Activated CD4-positive, alpha-beta memory T cell treated with anti-CD3 and anti-CD28 coated beads for 36 hours (primary cell): ENCODE results near the gene KLHDC2. TPM values are rescaled to one million over a fixed set of nuclear protein-coding genes. Genes with fewer than 3 reads are reported as not detected.
A peak's percentile ranks its signal among the peaks of the same experiment; 100 is the strongest.
"Not testable (repeated sequence)": the region's sequence is repeated elsewhere in the genome, so short reads cannot be mapped to it uniquely, and the experiment has no call there.

Source experiments
- CTCF ChIA-PET: fragments of 350-600 bp; sonication (Branson Sonifier 250); formaldehyde crosslinking; loops from one replicate; lab custom pipeline; 2021; ENCODE audit warnings: antibody characterized with exemption, inconsistent platforms; lab: Charles Lee
- POLR2A ChIA-PET: fragments of 350-600 bp; sonication (Branson Sonifier 250); formaldehyde crosslinking; loops from one replicate; lab custom pipeline; 2021; ENCODE audit warnings: antibody characterized with exemption; lab: Charles Lee
- DNase-seq: peaks from one replicate; pipeline ENCODE4 v3.0.0-alpha.2; 2020
- H3K27ac Mint-ChIP-seq: one replicate; pipeline ENCODE4 v1.8.0; 2021; ENCODE audit warnings: mixed read lengths
- H3K27me3 Mint-ChIP-seq: one replicate; pipeline ENCODE4 v1.8.0; 2021; ENCODE audit warnings: mixed read lengths
- H3K36me3 Mint-ChIP-seq: one replicate; pipeline ENCODE4 v1.8.0; 2021; ENCODE audit warnings: mixed read lengths
- H3K4me1 Mint-ChIP-seq: one replicate; pipeline ENCODE4 v1.8.0; 2021; ENCODE audit warnings: low read depth, mixed read lengths
- H3K4me3 Mint-ChIP-seq: one replicate; pipeline ENCODE4 v1.8.0; 2021; ENCODE audit warnings: mild to moderate bottlenecking, mixed read lengths
- H3K9me3 Mint-ChIP-seq: one replicate; pipeline ENCODE4 v1.8.0; 2021; ENCODE audit warnings: mixed read lengths
- intact Hi-C: fragments of 100-400 bp; cut with micrococcal nuclease; formaldehyde crosslinking; loops from one replicate; pipeline ENCODE4 v1.15.1; 2023
- total RNA-seq, 2 experiments: library from RNA; stranded (reverse); gene quantifications; one replicate each; pipeline ENCODE4 v1.2.3, GENCODE V29; 2021

KLHDC2 gene
- total RNA-seq, 2 experiments from 2014 or later = 27.8 to 28.2 TPM

DNA sequence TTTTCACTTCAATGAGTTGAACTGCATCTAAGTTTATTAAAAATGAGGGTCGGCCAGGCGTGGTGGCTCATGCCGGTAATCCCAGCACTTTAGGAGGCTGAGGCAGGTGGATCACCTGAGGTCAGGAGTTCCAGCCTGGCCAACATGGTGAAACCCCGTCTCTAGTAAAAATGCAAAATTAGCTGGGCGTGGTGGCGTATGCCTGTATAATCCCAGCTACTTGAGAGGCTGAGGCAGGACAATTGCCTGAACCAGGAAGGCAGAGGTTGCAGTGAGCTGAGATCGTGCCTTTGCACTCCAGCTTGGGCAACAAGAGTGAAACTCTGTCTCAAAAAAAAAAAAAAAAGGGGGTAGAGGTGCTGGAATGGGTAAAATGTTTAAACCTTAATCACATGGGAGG lies 13.1 kb downstream of the KLHDC2 start:
- CTCF ChIA-PET = interaction anchor here (1.3 to 1.6 kb wide), 2 partner anchors 71 to 147 kb away, joined by 3 to 5 read pairs; partner anchors contain the start of gene NEMF
- Mint-ChIP-seq H3K27ac (peak overlapping the region; percentile 6), H3K36me3 (peaks cover 33% of the 10 kb centered on the region)
- H3K4me3 Mint-ChIP-seq, intact Hi-C loops, H3K9me3 Mint-ChIP-seq, H3K27me3 Mint-ChIP-seq, POLR2A ChIA-PET, H3K4me1 Mint-ChIP-seq, DNase-seq: not testable (repeated sequence)

DNA sequence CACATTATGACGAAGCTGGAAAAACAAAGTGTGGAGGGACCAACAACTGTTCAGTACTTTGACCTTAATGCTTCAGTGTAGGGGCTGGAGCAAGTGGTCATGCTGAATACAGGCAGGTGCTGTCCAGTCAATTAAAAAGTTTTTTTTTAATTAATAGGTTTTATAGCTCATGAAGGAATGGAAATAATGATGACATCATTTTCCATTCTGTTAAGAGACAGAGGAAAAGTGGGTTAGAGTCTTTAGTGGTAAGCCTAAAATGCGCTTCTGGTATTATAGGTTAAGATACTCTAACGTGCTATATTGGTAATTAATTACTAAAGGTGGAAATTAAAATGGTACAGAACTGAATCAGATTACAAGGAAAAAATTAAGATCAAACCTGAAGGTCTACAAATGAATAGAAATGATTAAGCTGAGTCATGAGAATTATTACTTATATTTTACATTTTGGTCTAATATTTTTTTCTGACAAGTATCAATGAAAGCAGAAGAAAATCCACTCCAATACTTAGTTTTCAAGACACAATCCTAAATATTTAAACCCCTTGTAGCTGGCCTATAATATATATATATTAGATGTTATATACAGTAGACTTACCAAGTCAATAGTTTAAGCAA lies 15.6 kb downstream of the KLHDC2 start:
- intact Hi-C loops = no loop called here
- CTCF ChIA-PET = interaction anchor here (0.6 kb wide), 1 partner anchor 16 kb away, joined by 3 read pairs; the partner anchor contains the start of gene KLHDC2
- no peak for DNase-seq
- no peaks in the 10 kb centered on the region for H3K27me3 Mint-ChIP-seq
- H3K4me1 Mint-ChIP-seq = no peaks in the 10 kb centered on the region
- H3K36me3 Mint-ChIP-seq = peaks cover 37% of the 10 kb centered on the region
- H3K4me3 Mint-ChIP-seq = no peak overlapping the region
- POLR2A ChIA-PET = no interaction called here
- no peak overlapping the region for H3K27ac Mint-ChIP-seq
- H3K9me3 Mint-ChIP-seq = no peaks in the 10 kb centered on the region

DNA sequence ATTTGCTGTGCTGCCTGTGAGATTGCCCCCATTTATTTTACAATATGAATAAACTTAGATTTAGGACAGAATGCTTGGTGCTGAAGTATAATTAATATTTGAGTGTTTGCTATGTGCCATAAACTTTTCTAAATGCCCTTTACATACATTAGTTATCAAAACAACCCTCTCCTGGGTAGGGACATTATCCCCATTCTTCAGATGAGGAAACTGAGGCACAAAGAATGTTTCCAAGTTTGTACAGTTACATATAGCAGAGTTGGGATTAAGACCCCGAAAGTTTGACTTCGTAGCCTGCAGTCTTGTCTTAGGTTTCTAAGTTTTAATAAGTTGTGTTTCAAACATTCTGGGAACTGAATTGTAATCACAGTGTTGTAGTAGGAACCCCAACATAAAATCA lies 18.4 kb downstream of the KLHDC2 start:
- Mint-ChIP-seq H3K9me3 (no peaks in the 10 kb centered on the region), H3K4me3 (no peak overlapping the region), H3K4me1 (no peaks in the 10 kb centered on the region), H3K27me3 (no peaks in the 10 kb centered on the region), H3K36me3 (peaks cover 40% of the 10 kb centered on the region), H3K27ac (no peak overlapping the region)
- ChIA-PET CTCF (no interaction called here), POLR2A (no interaction called here)
- intact Hi-C loops = no loop called here
- no peak for DNase-seq

DNA sequence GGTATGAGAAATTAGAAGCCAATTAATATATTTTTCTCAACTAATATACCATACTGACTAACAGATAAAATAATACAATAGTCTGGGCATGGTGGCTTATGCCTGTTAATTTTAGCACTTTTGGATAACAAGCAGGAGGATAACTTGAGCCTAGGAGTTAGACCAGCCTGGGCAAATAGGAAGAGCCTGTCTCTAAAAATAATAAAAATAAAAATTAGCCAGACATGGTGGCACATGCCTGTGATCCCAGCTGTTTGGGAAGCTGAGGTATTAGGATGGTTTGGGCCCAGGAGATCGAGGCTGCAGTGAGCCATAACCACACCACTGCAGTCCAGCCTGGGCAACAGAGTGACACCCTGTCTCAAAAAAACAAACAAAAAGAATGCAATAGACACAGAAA lies 24.7 kb downstream of the KLHDC2 start:
- Mint-ChIP-seq H3K9me3 (no peaks in the 10 kb centered on the region), H3K4me3 (no peak overlapping the region), H3K4me1 (peaks cover 2% of the 10 kb centered on the region), H3K27ac (no peak overlapping the region), H3K27me3 (no peaks in the 10 kb centered on the region), H3K36me3 (peaks cover 39% of the 10 kb centered on the region)
- POLR2A ChIA-PET = no interaction called here
- CTCF ChIA-PET = no interaction called here
- no peak for DNase-seq
- intact Hi-C loops = no loop called here

DNA sequence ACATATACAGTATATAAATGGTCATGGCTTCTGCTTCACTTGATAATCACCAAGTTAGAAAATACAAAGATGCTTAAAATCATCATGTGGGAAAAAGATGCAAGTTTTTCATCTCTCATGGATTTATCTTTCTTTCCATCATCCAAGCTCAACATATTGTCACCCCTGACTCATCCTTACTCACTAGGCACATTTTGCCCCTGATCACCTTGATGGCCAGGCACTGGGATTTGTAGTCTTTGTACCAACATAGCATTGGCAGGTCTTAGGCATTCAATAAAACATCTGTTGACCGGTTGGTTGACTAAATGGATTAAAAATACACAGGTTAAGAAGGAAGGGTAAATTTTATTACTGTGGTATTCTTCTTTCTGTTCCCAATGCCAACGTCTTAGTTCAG lies 28.1 kb downstream of the KLHDC2 start:
- Mint-ChIP-seq H3K9me3 (no peaks in the 10 kb centered on the region), H3K4me3 (no peak overlapping the region), H3K4me1 (peaks cover 2% of the 10 kb centered on the region), H3K27me3 (no peaks in the 10 kb centered on the region), H3K27ac (peak overlapping the region; percentile 30), H3K36me3 (peaks cover 45% of the 10 kb centered on the region)
- DNase-seq = no peak
- ChIA-PET CTCF (no interaction called here), POLR2A (no interaction called here)
- intact Hi-C loops = no loop called here

DNA sequence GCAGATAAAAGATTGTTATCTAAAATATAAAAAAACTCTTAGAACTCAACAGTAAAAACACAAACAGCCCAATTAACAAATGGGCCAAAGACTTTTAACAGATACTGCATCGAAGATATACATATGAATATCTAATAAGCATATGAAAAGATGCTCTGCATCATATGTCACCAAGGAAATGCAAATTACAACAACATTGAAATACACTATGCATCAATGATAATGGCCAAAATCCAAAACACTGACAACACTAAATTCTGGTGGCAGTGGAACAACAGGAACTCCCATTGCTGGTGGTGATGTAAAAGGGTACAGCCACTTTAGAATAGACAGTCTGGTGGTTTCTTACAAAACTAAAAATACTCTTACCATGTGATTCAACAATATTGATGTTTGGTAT lies 40.8 kb downstream of the KLHDC2 start:
- H3K27ac Mint-ChIP-seq = no peak overlapping the region
- no peak for DNase-seq
- H3K27me3 Mint-ChIP-seq = no peaks in the 10 kb centered on the region

DNA sequence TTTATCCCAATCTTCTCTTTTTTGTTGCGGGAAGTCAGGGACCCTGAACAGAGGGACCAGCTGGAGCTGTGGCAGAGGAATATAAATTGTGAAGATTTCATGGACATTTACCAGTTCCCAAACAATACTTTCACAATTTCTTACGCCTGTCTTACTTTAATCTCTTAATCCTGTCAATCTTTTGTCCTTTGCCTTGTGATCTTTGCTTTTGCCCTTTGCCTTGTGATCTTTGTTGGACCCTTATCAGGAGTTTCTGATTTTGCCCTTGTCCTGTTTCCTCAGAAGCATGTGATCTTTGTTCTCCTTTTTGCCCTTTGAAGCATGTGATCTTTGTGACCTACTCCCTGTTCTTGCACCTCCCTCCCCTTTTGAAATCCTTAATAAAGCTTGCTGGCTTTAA lies 48.2 kb downstream of the KLHDC2 start:
- DNase-seq, H3K9me3 Mint-ChIP-seq, H3K27me3 Mint-ChIP-seq, intact Hi-C loops, CTCF ChIA-PET, H3K4me1 Mint-ChIP-seq, H3K4me3 Mint-ChIP-seq, H3K27ac Mint-ChIP-seq: not testable (repeated sequence)
- POLR2A ChIA-PET = interaction anchor here (1.8 kb wide), 1 partner anchor 36 kb away, joined by 3 read pairs; the partner anchor contains the start of gene NEMF
- peaks cover 74% of the 10 kb centered on the region for H3K36me3 Mint-ChIP-seq

More for the DNA sequence above, 40.8 kb downstream of the KLHDC2 start:
- ChIA-PET POLR2A (no interaction called here), CTCF (no interaction called here)
- Mint-ChIP-seq H3K36me3 (peaks cover 44% of the 10 kb centered on the region), H3K9me3 (no peaks in the 10 kb centered on the region), H3K4me1 (no peaks in the 10 kb centered on the region), H3K4me3 (no peak overlapping the region)
- intact Hi-C loops = no loop called here

DNA sequence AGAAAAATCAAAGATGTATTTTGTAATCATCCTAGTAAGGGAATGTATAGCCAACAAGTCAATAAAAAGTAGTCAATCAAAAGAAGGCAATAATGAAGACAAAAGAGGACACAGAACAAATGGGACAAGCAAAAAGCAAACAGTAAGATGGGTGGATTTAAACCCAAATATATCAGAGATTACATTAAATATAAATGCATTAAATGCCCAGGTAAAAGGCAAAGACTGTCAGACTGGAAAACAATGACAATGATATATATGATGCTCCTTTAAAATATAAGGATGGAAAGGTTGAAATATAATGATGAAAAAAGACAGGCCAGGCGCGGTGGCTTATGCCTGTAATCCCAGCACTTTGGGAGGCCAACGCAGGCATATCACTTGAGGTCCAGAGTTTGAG lies 48.9 kb downstream of the KLHDC2 start:
- intact Hi-C loops = no loop called here

DNA sequence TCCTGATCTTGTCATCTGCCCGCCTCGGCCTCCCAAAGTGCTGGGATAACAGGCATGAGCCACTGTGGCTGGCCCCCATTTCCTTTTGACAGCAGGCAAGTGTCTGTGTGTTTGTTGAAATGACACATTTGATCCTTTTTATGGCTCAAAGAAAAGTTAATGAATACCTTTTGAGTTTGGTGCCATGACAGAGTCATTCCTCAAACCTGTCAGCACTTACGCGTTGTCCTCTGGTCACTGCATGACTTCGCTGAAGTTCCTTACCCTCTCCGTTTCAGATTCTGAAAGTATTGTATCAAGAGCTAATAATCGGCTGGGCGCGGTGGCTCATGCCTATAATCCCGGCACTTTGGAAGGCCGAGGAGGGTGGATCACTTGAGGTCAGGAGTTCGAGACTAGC lies 52.2 kb downstream of the KLHDC2 start:
- H3K4me1 Mint-ChIP-seq = no peaks in the 10 kb centered on the region
- H3K27me3 Mint-ChIP-seq = no peaks in the 10 kb centered on the region
- ChIA-PET POLR2A (no interaction called here), CTCF (no interaction called here)
- H3K4me3 Mint-ChIP-seq = no peak overlapping the region
- no peak for DNase-seq
- H3K36me3 Mint-ChIP-seq = peaks cover 60% of the 10 kb centered on the region
- no peak overlapping the region for H3K27ac Mint-ChIP-seq
- intact Hi-C loops = no loop called here
- peaks cover 9% of the 10 kb centered on the region for H3K9me3 Mint-ChIP-seq

More for the DNA sequence above, 48.9 kb downstream of the KLHDC2 start:
- ChIA-PET POLR2A (no interaction called here), CTCF (no interaction called here)
- peaks cover 9% of the 10 kb centered on the region for H3K9me3 Mint-ChIP-seq
- H3K4me1 Mint-ChIP-seq = no peaks in the 10 kb centered on the region
- H3K36me3 Mint-ChIP-seq = peaks cover 72% of the 10 kb centered on the region
- no peak for DNase-seq
- no peaks in the 10 kb centered on the region for H3K27me3 Mint-ChIP-seq
- H3K4me3 Mint-ChIP-seq = no peak overlapping the region
- no peak overlapping the region for H3K27ac Mint-ChIP-seq

DNA sequence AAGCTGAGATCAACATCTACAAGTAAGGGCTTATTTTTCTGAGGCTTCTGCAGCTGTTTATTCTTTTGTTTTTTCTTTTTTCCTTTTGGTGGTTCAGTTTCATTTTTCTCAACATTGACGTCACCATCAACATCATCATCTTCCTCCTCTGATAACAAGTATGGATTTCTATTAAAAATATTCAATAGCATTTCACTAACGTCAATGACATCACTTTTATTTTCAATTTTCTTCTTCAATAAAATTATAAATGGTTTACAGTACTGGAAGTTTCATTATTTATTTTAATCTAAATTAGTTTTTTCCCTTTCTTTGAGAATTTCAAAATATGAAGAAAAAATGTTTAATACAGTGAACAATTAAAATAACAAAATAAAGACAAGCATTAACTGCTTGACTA lies 60.7 kb downstream of the KLHDC2 start:
- no peaks in the 10 kb centered on the region for H3K9me3 Mint-ChIP-seq
- H3K4me1 Mint-ChIP-seq = peaks cover 2% of the 10 kb centered on the region
- ChIA-PET POLR2A (no interaction called here), CTCF (interaction anchor here (0.8 to 2.2 kb wide), 4 partner anchors 11 to 194 kb away, joined by 3 to 13 read pairs (median 6); partner anchors contain the start of genes DNAAF2 and NEMF)
- H3K36me3 Mint-ChIP-seq = peaks cover 43% of the 10 kb centered on the region
- H3K27ac Mint-ChIP-seq = no peak overlapping the region
- H3K27me3 Mint-ChIP-seq = no peaks in the 10 kb centered on the region
- no peak overlapping the region for H3K4me3 Mint-ChIP-seq
- intact Hi-C loops = no loop called here
- DNase-seq = no peak

Other genes with a start within 250 kb of the KLHDC2 start
- 1,000 to 10,000 TPM; 2,029 to 2,157 TPM for gene RPS29, start 181.8 kb upstream of the KLHDC2 start, total RNA-seq
- gene LRR1, start 169.2 kb upstream of the KLHDC2 start, total RNA-seq = 10 to 100 TPM; 51.8 to 52.0 TPM
- gene RPL36AL, start 147.5 kb upstream of the KLHDC2 start, total RNA-seq = 100 to 1,000 TPM; 314 to 320 TPM
- 10 to 100 TPM; 40.4 to 43.7 TPM for gene MGAT2, start 147.4 kb upstream of the KLHDC2 start, total RNA-seq
- 10 to 100 TPM in 1 of 2 experiments, 1 to 10 TPM in 1; 9.9 to 10.4 TPM for gene DNAAF2, start 132.9 kb upstream of the KLHDC2 start, total RNA-seq
- 10 to 100 TPM; 41.3 to 43.4 TPM for gene POLE2, start 79.9 kb upstream of the KLHDC2 start, total RNA-seq
- gene KLHDC1, start 75.0 kb upstream of the KLHDC2 start, total RNA-seq = 1 to 10 TPM; 1.4 to 1.9 TPM
- 10 to 100 TPM; 63.6 to 71.0 TPM for gene NEMF, start 84.6 kb downstream of the KLHDC2 start, total RNA-seq
- gene ARF6, start 124.9 kb downstream of the KLHDC2 start, total RNA-seq = 100 to 1,000 TPM; 198 to 202 TPM